ENCODE measurements around the gene CD68.
A peak's percentile ranks its signal among the peaks of the same experiment; 100 is the strongest.

CD68 gene

GRCh38 chr17:7579001-7579833 is at the start of gene CD68:
Gene CD68 (plus strand): TSS chr17:7579638. CDS start chr17:7579678, 40 bp downstream.
- peak; percentile 64 for DNase-seq

- DNase-seq: no peak
These were observed 49.2 kb upstream of the CD68 start for GRCh38 chr17:7530023-7530900.

- no peak for DNase-seq
These were observed 41.4 kb upstream of the CD68 start for GRCh38 chr17:7538050-7538449.

GRCh38 chr17:7538891-7539545 is 40.4 kb upstream of the CD68 start:
- no peak for DNase-seq

GRCh38 chr17:7541074-7541621 is 38.3 kb upstream of the CD68 start:
- DNase-seq: no peak

- no peak for DNase-seq
These were observed 34.5 kb upstream of the CD68 start for GRCh38 chr17:7544911-7545310.

GRCh38 chr17:7548585-7549400 is 30.6 kb upstream of the CD68 start, which contains the start of gene TNFSF12:
Gene TNFSF12 (plus strand): TSS chr17:7549058. CDS start chr17:7549154, 96 bp downstream.
- DNase-seq: peak; percentile 27

GRCh38 chr17:7549401-7550055 is 29.9 kb upstream of the CD68 start:
- no peak for DNase-seq

- no peak for DNase-seq
These were observed 29.1 kb upstream of the CD68 start for GRCh38 chr17:7550344-7550743.

- DNase-seq: no peak
These were observed 28.0 kb upstream of the CD68 start for GRCh38 chr17:7551396-7551795.

- no peak for DNase-seq
These were observed 26.8 kb upstream of the CD68 start for GRCh38 chr17:7552621-7553051.

GRCh38 chr17:7553356-7553755 is 26.1 kb upstream of the CD68 start:
- no peak for DNase-seq

GRCh38 chr17:7555320-7555948 is 24.0 kb upstream of the CD68 start:
- DNase-seq: no peak

- no peak for DNase-seq
These were observed 22.8 kb upstream of the CD68 start for GRCh38 chr17:7556627-7557026.

- DNase-seq: no peak
These were observed 22.2 kb upstream of the CD68 start for GRCh38 chr17:7557147-7557764.

- peak; percentile 73 for DNase-seq
These were observed 21.5 kb upstream of the CD68 start for GRCh38 chr17:7557775-7558543.

GRCh38 chr17:7558544-7559319 is 20.7 kb upstream of the CD68 start, which contains the start of gene TNFSF13:
Gene TNFSF13 (plus strand): TSS chr17:7558750. CDS start chr17:7559040, 290 bp downstream.
- DNase-seq: peak; percentile 26

GRCh38 chr17:7559320-7560171 is 19.9 kb upstream of the CD68 start:
- peak; percentile 35 for DNase-seq

Data from NCI-H69 (cell line).